HG02678 (cell line): ENCODE results near the gene TRIM54.
"Not testable (repeated sequence)": the region's sequence is repeated elsewhere in the genome, so short reads cannot be mapped to it uniquely, and the experiment has no call there.

Source experiments
- ATAC-seq: cut with Tn5 transposase; IDR thresholded peaks from one replicate; pipeline ENCODE4 v1.9.1; 2021; ENCODE audit warnings: mild to moderate bottlenecking, moderate library complexity; ENCODE audit not compliant: unreplicated experiment

TRIM54 gene

GRCh38 chr2:27281442-27281841 lies 787 bp upstream of the TRIM54 start:
- ATAC-seq = no peak

- no peak for ATAC-seq
Observed at GRCh38 chr2:27282892-27283291, 663 bp downstream of the TRIM54 start.

DNA sequence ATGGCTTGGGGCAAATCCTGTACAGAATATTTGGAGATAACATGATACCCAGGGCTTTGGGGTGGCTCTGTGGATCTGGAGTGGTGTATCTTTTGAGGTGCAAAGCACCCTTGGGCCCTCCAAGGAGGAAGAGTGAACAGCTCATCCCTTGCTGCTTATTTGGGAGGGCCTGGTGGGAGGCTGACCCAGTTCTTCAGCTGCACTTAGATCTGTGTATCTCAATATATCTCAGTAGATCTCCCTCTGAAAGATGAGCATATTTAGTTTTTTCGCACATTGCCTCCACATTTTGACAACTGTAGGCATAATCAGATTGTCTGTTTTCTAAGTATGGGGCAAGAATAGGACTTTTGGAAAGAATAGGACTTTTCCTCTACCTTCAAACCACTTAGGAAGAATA lies 2.8 kb downstream of the TRIM54 start:
- ATAC-seq = no peak

DNA sequence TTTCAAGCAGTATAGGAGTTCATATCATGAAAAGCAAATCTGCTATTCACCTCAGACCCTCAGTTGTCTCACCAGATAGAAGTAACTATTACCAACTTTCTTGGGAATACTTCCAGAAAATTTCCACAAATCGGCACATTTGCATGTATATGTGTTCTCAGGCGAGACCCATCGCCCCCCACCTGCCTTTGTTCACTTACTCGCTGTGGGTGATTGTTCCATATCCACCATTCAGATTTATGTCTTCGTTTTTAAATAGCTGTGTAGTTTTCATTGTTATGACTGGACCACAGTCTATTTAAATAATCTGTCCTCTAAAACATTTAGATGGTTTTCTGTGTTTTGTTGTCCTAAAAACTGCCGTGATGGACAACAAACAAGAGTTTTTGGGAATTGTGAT lies 3.3 kb downstream of the TRIM54 start:
- ATAC-seq = no peak

DNA sequence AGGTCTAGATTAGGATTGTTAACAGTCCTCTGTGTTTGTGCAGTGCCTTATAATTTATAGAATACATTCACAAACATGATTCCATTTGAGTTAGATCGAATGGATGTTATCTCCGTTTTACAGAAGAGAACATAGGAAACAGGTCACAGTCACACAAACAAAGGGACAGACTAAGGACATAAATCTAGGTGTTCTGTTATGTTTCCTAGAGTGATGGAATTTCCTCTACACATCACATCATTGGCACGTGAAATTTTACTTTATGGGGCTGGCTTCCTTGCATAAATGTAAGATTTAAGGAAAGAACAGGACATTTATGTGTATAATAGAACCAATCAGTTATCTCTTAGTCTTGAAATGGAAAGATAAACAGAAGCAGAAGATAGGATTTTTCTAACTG lies 6.4 kb downstream of the TRIM54 start:
- no peak for ATAC-seq

GRCh38 chr2:27290549-27290948 lies 8.3 kb downstream of the TRIM54 start:
- no peak for ATAC-seq

- no peak for ATAC-seq
Observed at GRCh38 chr2:27291865-27292264, 9.6 kb downstream of the TRIM54 start.

- no peak for ATAC-seq
Observed at GRCh38 chr2:27294928-27295327, 12.7 kb downstream of the TRIM54 start.

- ATAC-seq = no peak
Observed at GRCh38 chr2:27296481-27296880, 14.3 kb downstream of the TRIM54 start.

GRCh38 chr2:27297195-27297594 lies 15.0 kb downstream of the TRIM54 start:
- ATAC-seq = no peak

DNA sequence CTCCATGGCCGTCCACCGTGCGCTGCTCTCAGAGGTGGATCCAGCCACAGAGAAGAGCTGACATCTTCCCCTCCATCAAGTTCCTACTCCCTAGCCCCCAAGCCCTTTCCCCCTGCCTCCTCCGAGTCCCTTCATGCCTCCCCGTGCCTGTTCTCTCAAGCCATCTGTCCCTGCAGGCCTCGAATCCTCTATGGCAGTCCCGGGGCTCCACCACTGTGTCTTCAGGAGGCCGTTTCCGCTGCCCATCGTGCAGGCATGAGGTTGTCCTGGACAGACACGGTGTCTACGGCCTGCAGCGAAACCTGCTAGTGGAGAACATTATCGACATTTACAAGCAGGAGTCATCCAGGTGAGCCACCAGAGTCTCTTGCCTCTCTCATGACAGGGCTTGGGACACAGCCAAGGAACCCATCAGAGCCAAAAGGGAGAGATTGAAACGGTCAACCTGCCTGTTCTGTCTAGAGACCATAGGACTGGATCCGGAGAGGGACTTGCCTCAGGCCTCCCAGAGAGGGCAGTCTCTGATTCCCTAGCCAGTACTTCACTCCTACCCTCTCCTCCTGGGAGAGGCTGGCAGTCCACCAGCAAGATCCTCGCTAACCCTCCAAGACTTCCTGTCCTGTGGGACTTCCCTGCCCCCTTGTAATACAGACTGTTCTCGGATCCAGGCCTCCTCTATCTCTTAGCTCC lies 16.3 kb downstream of the TRIM54 start:
- no peak for ATAC-seq

DNA sequence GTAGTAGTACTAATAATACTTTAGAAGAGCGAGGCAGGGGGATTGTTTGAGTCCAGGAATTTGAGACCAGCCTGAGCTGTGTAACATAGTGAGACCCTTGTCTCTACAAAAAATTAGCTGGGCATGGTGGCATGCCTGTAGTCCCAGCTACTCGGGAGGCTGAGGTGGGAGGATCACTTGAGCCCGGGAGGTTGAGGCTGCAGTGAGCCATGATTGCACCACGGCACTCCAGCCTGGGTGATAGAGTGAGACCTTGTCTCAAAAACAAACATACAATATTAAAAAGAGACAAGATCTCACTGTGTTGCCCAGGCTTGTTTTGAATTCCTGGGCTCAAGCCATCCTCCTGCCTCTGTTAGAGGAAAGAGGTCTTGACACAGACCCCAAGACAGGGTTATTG lies 18.4 kb downstream of the TRIM54 start:
- ATAC-seq = not testable (repeated sequence)

DNA sequence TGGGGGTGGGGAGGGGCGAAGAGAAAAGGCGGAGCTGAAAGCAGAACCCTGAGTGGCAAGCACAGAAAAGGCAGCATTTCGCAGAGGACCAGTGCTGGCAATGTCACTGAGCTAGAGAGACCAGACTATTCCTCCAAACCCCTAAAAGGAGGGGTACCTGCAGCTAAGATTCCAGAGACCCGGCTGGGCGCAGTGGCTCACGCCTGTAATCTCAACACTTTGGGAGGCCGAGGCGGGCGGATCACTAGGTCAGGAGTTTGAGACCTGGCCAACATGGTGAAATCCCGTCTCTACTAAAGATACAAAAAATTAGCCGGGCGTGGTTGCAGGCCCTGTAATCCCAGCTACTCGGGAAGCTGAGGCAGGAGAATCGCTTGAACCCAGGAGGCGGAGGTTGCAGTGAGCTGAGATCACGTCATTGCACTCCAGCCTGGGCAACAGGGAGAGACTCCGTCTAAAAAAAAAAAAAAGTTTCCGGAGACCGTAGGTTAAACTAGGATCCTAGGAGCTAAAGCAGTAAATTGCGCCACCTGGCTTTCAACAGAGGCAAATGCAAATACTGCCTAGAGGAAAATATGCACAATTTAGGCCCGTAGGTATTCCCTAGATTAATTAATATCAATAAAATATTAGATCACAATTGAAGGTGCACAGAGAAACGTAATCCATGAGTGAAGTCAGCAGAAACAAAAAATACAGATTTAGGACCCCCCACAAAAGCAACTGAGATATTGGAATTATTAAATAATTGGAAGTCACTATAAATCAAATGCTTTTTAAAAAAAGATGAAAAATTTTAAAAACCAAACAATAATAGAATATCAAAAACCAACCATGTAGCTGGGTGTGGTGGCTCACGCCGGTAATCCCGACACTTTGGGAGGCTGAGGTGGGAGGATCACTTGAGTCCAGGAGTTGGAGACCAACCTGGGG lies 21.1 kb downstream of the TRIM54 start:
- ATAC-seq = no peak

DNA sequence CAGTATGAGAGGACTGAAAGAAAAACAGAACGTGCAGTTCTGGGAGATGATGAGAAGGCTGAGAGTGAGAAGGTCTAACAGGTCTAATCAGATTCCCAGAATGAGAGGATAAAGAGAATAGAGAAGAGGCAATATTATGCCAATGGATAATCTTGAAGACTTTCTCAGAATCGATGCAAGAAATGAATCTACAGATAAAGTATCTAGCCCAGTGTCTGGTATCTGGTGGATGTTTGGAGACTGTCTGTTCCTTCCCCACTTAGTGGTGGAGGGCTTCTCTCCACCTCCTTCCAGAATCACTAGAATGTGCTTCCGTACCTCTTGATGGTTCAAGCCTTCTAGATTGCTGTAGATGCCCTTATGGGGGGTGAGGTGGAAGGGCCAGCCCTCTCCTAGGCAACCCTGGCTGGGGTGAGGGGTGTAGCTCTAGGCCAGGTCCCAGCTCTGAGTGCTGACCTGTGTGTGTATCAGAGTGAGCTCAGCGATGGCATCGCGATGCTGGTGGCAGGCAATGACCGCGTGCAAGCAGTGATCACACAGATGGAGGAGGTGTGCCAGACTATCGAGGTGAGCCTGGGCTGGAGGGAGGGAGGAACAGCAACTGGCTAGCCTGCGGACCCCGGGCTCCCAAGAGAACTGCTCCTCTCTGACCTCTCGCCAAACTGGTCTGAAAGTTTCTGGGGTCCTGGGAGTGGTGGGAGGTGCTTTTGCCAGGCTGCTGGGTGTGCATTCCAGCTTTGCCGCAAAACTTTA lies 22.4 kb downstream of the TRIM54 start:
- ATAC-seq = no peak

DNA sequence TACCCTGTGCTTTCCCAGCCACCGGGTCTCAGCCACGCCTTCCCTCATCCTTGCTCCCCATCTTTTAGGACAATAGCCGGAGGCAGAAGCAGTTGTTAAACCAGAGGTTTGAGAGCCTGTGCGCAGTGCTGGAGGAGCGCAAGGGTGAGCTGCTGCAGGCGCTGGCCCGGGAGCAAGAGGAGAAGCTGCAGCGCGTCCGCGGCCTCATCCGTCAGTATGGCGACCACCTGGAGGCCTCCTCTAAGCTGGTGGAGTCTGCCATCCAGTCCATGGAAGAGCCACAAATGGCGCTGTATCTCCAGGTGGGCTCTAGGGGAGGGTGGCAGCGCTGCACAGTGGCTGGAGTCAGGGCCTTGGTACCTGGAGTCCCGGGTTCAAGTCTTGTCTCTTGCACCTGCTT lies 23.3 kb downstream of the TRIM54 start:
- ATAC-seq = no peak

GRCh38 chr2:27306136-27306535 lies 23.9 kb downstream of the TRIM54 start:
- ATAC-seq = no peak

GRCh38 chr2:27306573-27307286 lies 24.5 kb downstream of the TRIM54 start:
- ATAC-seq = no peak

GRCh38 chr2:27307287-27307544 lies 25.0 kb downstream of the TRIM54 start:
- ATAC-seq = no peak

DNA sequence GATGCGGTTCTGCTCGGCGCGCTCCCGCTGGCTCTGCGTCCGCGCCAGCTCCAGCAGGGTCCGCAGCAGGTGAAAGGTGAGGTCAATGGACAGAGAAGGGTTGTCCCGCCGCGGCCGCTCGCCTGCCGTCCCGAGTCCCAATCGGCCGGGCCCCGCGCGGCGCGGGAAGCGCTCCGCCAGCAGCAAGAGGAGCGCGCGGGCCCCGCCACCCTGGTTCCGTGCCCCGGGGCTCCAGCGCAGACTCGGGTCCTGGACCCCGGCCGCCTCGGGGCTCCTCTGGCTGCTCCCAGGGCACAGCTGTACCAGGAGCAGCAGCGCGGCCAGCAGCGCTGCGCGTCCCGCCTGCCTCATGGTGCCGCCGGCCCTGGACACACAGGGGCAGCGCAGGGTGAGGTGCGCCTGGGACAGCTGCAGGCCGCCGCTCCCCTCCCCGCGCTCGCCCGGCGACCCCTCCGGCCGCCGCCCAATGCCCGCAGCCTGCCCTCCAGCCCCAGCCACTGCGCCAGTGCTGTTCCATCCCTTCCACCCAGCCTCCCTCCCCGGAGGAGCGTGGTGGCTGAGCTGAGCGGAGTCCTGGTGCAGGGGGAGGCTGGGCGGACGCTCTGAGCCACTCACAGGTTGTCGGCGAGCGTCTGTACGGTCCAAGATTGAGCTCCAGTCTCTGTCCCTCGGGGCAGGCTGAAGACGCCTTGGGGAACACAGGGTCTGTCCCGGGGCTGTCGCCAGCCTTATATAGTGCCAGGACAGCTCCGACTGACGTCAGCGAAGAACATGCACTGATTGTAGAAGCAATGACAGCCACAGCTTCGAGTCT lies 25.5 kb downstream of the TRIM54 start:
- no peak for ATAC-seq

GRCh38 chr2:27308359-27308881 lies 26.2 kb downstream of the TRIM54 start, which contains the start of gene UCN:
Gene UCN, minus strand, starts transcription at chr2:27308445. Its CDS starts 550 bp downstream, at chr2:27307895.
- ATAC-seq = no peak
